HepG2 (cell line): Measurements from ENCODE around the gene SMYD5. TPM values are rescaled to one million over a fixed set of nuclear protein-coding genes. Genes with fewer than 3 reads are reported as not detected.
A peak's percentile ranks its signal among the peaks of the same experiment; 100 is the strongest.

ENCODE experiments used
- DR1 ChIP-seq: sonication (generic); formaldehyde crosslinking; IDR thresholded peaks from 2 replicates; pipeline ENCODE4 v1.8.0; 2021; ENCODE audit warnings: mild to moderate bottlenecking, missing genetic modification reagents, inconsistent platforms
- E2F5 ChIP-seq: sonication (generic); formaldehyde crosslinking; conservative IDR thresholded peaks from 2 replicates; pipeline ENCODE4 v1.4.0; 2020; ENCODE audit warnings: missing genetic modification reagents
- FOSL2 ChIP-seq: sonication (generic); formaldehyde crosslinking; IDR thresholded peaks from 2 replicates; pipeline ENCODE4 v1.4.0; 2020; ENCODE audit warnings: missing genetic modification reagents
- FOXM1 ChIP-seq: sonication (generic); formaldehyde crosslinking; IDR thresholded peaks from 2 replicates; pipeline ENCODE4 v1.5.0; 2020; ENCODE audit warnings: missing genetic modification reagents
- GPBP1L1 ChIP-seq: sonication (generic); formaldehyde crosslinking; IDR thresholded peaks from 2 replicates; pipeline ENCODE4 v1.5.0; 2020; ENCODE audit warnings: mild to moderate bottlenecking, missing genetic modification reagents
- KAT7 ChIP-seq: IDR thresholded peaks from 2 replicates; pipeline ENCODE4 v1.6.1; 2018; ENCODE audit warnings: borderline replicate concordance, missing compliant biosample characterization
- NCOA1 ChIP-seq: sonication (generic); formaldehyde crosslinking; IDR thresholded peaks from 2 replicates; pipeline ENCODE4 v1.9.0; 2021; ENCODE audit warnings: missing genetic modification reagents
- RAD51 ChIP-seq: fragments of 450-650 bp; IDR thresholded peaks from 2 replicates; pipeline ENCODE4 v1.6.1; 2016; ENCODE audit warnings: borderline replicate concordance
- RORA ChIP-seq: sonication (generic); formaldehyde crosslinking; IDR thresholded peaks from 2 replicates; pipeline ENCODE4 v1.5.0; 2020; ENCODE audit warnings: mild to moderate bottlenecking, missing genetic modification reagents, moderate library complexity
- TCF7L2 ChIP-seq: IDR thresholded peaks from 2 replicates; pipeline ENCODE4 v1.6.1; 2011; ENCODE audit warnings: mild to moderate bottlenecking, low read depth, low read length, moderate library complexity
- TGIF2 ChIP-seq: IDR thresholded peaks from 2 replicates; pipeline ENCODE4 v1.6.1; 2016; ENCODE audit warnings: control low read depth, missing compliant biosample characterization
- TOE1 ChIP-seq: sonication (generic); formaldehyde crosslinking; IDR thresholded peaks from 2 replicates; pipeline ENCODE4 v1.4.0; 2020; ENCODE audit warnings: mild to moderate bottlenecking, missing genetic modification reagents
- TRIM22 ChIP-seq: fragments of 450-650 bp; IDR thresholded peaks from 2 replicates; pipeline ENCODE4 v1.6.1; 2017
- ZBTB3 ChIP-seq: sonication (generic); formaldehyde crosslinking; IDR thresholded peaks from 2 replicates; pipeline ENCODE4 v1.4.0; 2020; ENCODE audit warnings: low read depth, mild to moderate bottlenecking, moderate library complexity, missing genetic modification reagents, borderline replicate concordance
- ZBTB38 ChIP-seq: sonication (generic); formaldehyde crosslinking; IDR thresholded peaks from 2 replicates; pipeline ENCODE4 v1.5.1; 2020; ENCODE audit warnings: mild to moderate bottlenecking, missing genetic modification reagents
- ZFP82 ChIP-seq: sonication (generic); formaldehyde crosslinking; IDR thresholded peaks from 2 replicates; pipeline ENCODE4 v1.5.1; 2020; ENCODE audit warnings: mild to moderate bottlenecking, missing genetic modification reagents, borderline replicate concordance
- ZNF101 ChIP-seq: sonication (generic); formaldehyde crosslinking; IDR thresholded peaks from 2 replicates; pipeline ENCODE4 v1.4.0; 2020; ENCODE audit warnings: mild to moderate bottlenecking, low read depth, missing genetic modification reagents, borderline replicate concordance
- ZNF12 ChIP-seq: sonication (generic); formaldehyde crosslinking; IDR thresholded peaks from 2 replicates; pipeline ENCODE4 v1.5.0; 2020; ENCODE audit warnings: missing genetic modification reagents
- ZNF496 ChIP-seq: sonication (generic); formaldehyde crosslinking; IDR thresholded peaks from 2 replicates; pipeline ENCODE4 v1.8.1; 2023; ENCODE audit warnings: mild to moderate bottlenecking, moderate library complexity, missing genetic modification reagents; ENCODE audit not compliant: insufficient replicate concordance
- ZNF574 ChIP-seq: sonication (generic); formaldehyde crosslinking; IDR thresholded peaks from 2 replicates; pipeline ENCODE4 v1.4.0; 2020; ENCODE audit warnings: missing genetic modification reagents
- ZNF607 ChIP-seq: sonication (generic); formaldehyde crosslinking; IDR thresholded peaks from 2 replicates; pipeline ENCODE4 v1.5.1; 2020; ENCODE audit warnings: missing genetic modification reagents, mild to moderate bottlenecking, borderline replicate concordance
- ZSCAN9 ChIP-seq: IDR thresholded peaks from 2 replicates; pipeline ENCODE4 v1.6.1; 2016; ENCODE audit warnings: borderline replicate concordance
- polyA plus RNA-seq, 8 experiments: library from polyadenylated mRNA; depleted of rRNA in 3 of 8; stranded (reverse) in 7 of 8; unstranded in 1 of 8; fragments of >200 nt; fragmentation: Illumina TruSeq in 4 of 8; extraction: Trizol in 4 of 8; gene quantifications; 2 replicates each; pipeline versions ENCODE4 v1.2.1 to v1.2.3, GENCODE V29; 2011 to 2016; ENCODE audit warnings: low read depth in 4 of 8, missing spikeins in 1 of 8, mixed read lengths in 1 of 8; ENCODE audit not compliant: insufficient read depth in 1 of 8
- total RNA-seq, 5 experiments: library from RNA; depleted of rRNA; stranded (reverse); fragments of >200 nt; fragmentation: Illumina TruSeq; extraction: Trizol; gene quantifications; 2 replicates each; pipeline ENCODE4 v1.2.3, GENCODE V29; 2016; ENCODE audit warnings: low read depth in 1 of 5

Gene SMYD5
- total and polyA plus RNA-seq, 2 of the 13 experiments (the other 11 are each of a cell fraction or from before 2014, with no cell fraction given), result 55.8 to 70.4 TPM

- TF ChIP-seq ZNF101 (CRISPR knock-in tag) (peak; percentile 37; the same call in 1 of the 2 replicates), FOSL2 (CRISPR knock-in tag) (no peak), ZNF607 (CRISPR knock-in tag) (peak; percentile 95), ZNF574 (CRISPR knock-in tag) (peak; percentile 94), RAD51 (no peak), NCOA1 (CRISPR knock-in tag) (peak; percentile 95), TGIF2 (CRISPR knock-in tag) (peak; percentile 72), ZSCAN9 (peak; percentile 29; the same call in 1 of the 2 replicates), TCF7L2 (no peak), DR1 (CRISPR knock-in tag) (no peak; the same call in 1 of the 2 replicates), ZBTB3 (no peak), FOXM1 (CRISPR knock-in tag) (no peak; the same call in 1 of the 2 replicates), ZNF12 (CRISPR knock-in tag) (peak; percentile 49), ZBTB38 (CRISPR knock-in tag) (no peak), ZNF496 (CRISPR knock-in tag) (no peak), TOE1 (CRISPR knock-in tag) (no peak; the same call in 1 of the 2 replicates), TRIM22 (no peak), E2F5 (CRISPR knock-in tag) (no peak), GPBP1L1 (CRISPR knock-in tag) (no peak), ZFP82 (CRISPR knock-in tag) (peak; percentile 86; the same call in 1 of the 2 replicates), RORA (CRISPR knock-in tag) (no peak), KAT7 (peak; percentile 35; the same call in 1 of the 2 replicates)
Observed at GRCh38 chr2:73214120-73215035, at the start of gene SMYD5 (continued).
